AG04450 (cell line): ENCODE data around the gene EVA1A. TPM values are rescaled to one million over a fixed set of nuclear protein-coding genes. Genes with fewer than 3 reads are reported as not detected.

Experiments used
- CTCF ChIA-PET: fragments of 300-600, 350-600 bp; formaldehyde crosslinking; extraction: SDS; loops from one replicate; lab custom pipeline; 2022; ENCODE audit warnings: antibody characterized with exemption, inconsistent platforms; lab: Charles Lee
- POLR2A ChIA-PET: fragments of 350-600 bp; formaldehyde crosslinking; extraction: SDS; loops from one replicate; lab custom pipeline; 2021; ENCODE audit warnings: antibody characterized with exemption, inconsistent platforms; lab: Yijun Ruan, JAX
- DNase-seq: peaks from one replicate; pipeline ENCODE4 v3.0.0-alpha.2; 2011; ENCODE audit warnings: low read depth, low spot score
- H3K27ac ChIP-seq: one replicate; pipeline ENCODE4 v1.5.1; 2012; ENCODE audit warnings: low read depth, low read length, control low read depth
- H3K27me3 ChIP-seq: one replicate; pipeline ENCODE4 v1.6.0; 2012; ENCODE audit warnings: low read length; ENCODE audit not compliant: control insufficient read depth, insufficient read depth
- H3K4me3 ChIP-seq: 2 replicates; pipeline ENCODE4 v1.5.1; 2011; ENCODE audit warnings: mild to moderate bottlenecking, low read depth, low read length, control low read depth
- H3K9me3 ChIP-seq: 2 replicates; pipeline ENCODE4 v1.5.1; 2012; ENCODE audit warnings: low read length; ENCODE audit not compliant: control insufficient read depth, insufficient read depth
- polyA plus RNA-seq: library from polyadenylated mRNA; depleted of rRNA; stranded (reverse); fragments of >200 nt; gene quantifications from 2 replicates; pipeline ENCODE4 v1.2.3, GENCODE V29; 2011
- TF ChIP-seq, protein P1 (sequence below): IDR thresholded peaks from 2 replicates; pipeline ENCODE4 v1.5.1; 2011; ENCODE audit warnings: low read depth, low read length, control low read depth, inconsistent platforms

The EVA1A gene
- polyA plus RNA-seq, 1 experiment: 22.8 TPM

- Histone ChIP-seq H3K27ac (no peak overlapping the region), H3K9me3 (no peaks in the 10 kb centered on the region), H3K27me3 (no peaks in the 10 kb centered on the region), H3K4me3 (no peak overlapping the region)
- DNase-seq: no peak
- TF ChIP-seq, protein P1, sequence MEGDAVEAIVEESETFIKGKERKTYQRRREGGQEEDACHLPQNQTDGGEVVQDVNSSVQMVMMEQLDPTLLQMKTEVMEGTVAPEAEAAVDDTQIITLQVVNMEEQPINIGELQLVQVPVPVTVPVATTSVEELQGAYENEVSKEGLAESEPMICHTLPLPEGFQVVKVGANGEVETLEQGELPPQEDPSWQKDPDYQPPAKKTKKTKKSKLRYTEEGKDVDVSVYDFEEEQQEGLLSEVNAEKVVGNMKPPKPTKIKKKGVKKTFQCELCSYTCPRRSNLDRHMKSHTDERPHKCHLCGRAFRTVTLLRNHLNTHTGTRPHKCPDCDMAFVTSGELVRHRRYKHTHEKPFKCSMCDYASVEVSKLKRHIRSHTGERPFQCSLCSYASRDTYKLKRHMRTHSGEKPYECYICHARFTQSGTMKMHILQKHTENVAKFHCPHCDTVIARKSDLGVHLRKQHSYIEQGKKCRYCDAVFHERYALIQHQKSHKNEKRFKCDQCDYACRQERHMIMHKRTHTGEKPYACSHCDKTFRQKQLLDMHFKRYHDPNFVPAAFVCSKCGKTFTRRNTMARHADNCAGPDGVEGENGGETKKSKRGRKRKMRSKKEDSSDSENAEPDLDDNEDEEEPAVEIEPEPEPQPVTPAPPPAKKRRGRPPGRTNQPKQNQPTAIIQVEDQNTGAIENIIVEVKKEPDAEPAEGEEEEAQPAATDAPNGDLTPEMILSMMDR: no peak
- POLR2A ChIA-PET: no interaction called here
- CTCF ChIA-PET: interaction anchor here (1.2 to 1.9 kb wide), 3 partner anchors 8 to 70 kb away, joined by 3 to 6 read pairs (median 3); no protein-coding TSS in a partner anchor
Measured at GRCh38 chr2:75538521-75539490, 21.9 kb downstream of the EVA1A start.

- no peak overlapping the region for H3K4me3 ChIP-seq
- ChIA-PET CTCF (interaction anchor here (0.6 to 1.4 kb wide), 2 partner anchors 71 to 940 kb away, joined by 6 to 9 read pairs; no protein-coding TSS in a partner anchor), POLR2A (no interaction called here)
- no peak for DNase-seq
- H3K27me3 ChIP-seq: no peaks in the 10 kb centered on the region
- no peaks in the 10 kb centered on the region for H3K9me3 ChIP-seq
- TF ChIP-seq, protein P1: no peak
- no peak overlapping the region for H3K27ac ChIP-seq
Measured at GRCh38 chr2:75537658-75538057, 23.1 kb downstream of the EVA1A start.

GRCh38 chr2:75533135-75533534, 27.6 kb downstream of the EVA1A start:
- no peak overlapping the region for H3K4me3 ChIP-seq
- no peaks in the 10 kb centered on the region for H3K9me3 ChIP-seq
- TF ChIP-seq, protein P1: no peak
- H3K27ac ChIP-seq: no peak overlapping the region
- ChIA-PET CTCF (interaction anchor here (1.3 to 1.6 kb wide), 2 partner anchors 75 to 95 kb away, joined by 3 to 6 read pairs; no protein-coding TSS in a partner anchor), POLR2A (no interaction called here)
- no peak for DNase-seq
- H3K27me3 ChIP-seq: no peaks in the 10 kb centered on the region

- DNase-seq: no peak
- CTCF ChIA-PET: interaction anchor here (1.3 to 1.6 kb wide), 2 partner anchors 76 to 96 kb away, joined by 3 to 6 read pairs; no protein-coding TSS in a partner anchor
- Histone ChIP-seq H3K9me3 (no peaks in the 10 kb centered on the region), H3K27ac (no peak overlapping the region), H3K27me3 (no peaks in the 10 kb centered on the region), H3K4me3 (no peak overlapping the region)
- TF ChIP-seq, protein P1: no peak
- POLR2A ChIA-PET: no interaction called here
Measured at GRCh38 chr2:75532488-75532887, 28.3 kb downstream of the EVA1A start.
